OCI-LY7 (cell line): Measurements from ENCODE around the gene MARVELD2.

Experiments
- CTCF ChIP-seq: fragments of 200-600 bp; sonication (generic); conservative IDR thresholded peaks from 2 replicates; pipeline ENCODE4 v1.5.1; 2014; ENCODE audit warnings: mild to moderate bottlenecking, antibody characterized with exemption, low read length, moderate library complexity, mixed read lengths
- EZH2phosphoT487 ChIP-seq: fragments of 200-600 bp; sonication (generic); IDR thresholded peaks from 2 replicates; pipeline ENCODE4 v1.6.1; 2018; ENCODE audit warnings: low read depth, borderline replicate concordance, mild to moderate bottlenecking, mixed run types, antibody characterized with exemption, low read length, moderate library complexity, mixed read lengths

- TF ChIP-seq CTCF = no peak
- TF ChIP-seq EZH2phosphoT487 = no peak
These were observed 36.5 kb upstream of the MARVELD2 start for GRCh38 chr5:69378376-69378775.
